ENCODE measurements around the gene UGT1A1.

- no peak for TF ChIP-seq CTCF (IDR thresholded peaks at IDR 0.05 in 2 of 3, conservative IDR thresholded peaks at IDR 0.05 in 1 of 3; ENCODE audit: borderline replicate concordance in 1 of 3, insufficient read depth in 1 of 3, low read depth in 2 of 3, low read length in 2 of 3)
- no peak for TF ChIP-seq SIN3A (IDR thresholded peaks at IDR 0.05; ENCODE audit: low read depth)
- TF ChIP-seq POLR2AphosphoS5 (IDR thresholded peaks at IDR 0.05; ENCODE audit: low read depth, low read length): no peak
- no peak for TF ChIP-seq ZNF274 (IDR thresholded peaks at IDR 0.05; ENCODE audit: low read depth, low read length)
- TF ChIP-seq YY1 (IDR thresholded peaks at IDR 0.05; ENCODE audit: extremely low read depth, insufficient replicate concordance, low read depth, low read length): no peak
These were observed 13.4 kb upstream of the UGT1A1 start for GRCh38 chr2:233746475-233747282.
